Endodermal cell (in vitro differentiated cells): ENCODE measurements around the gene KIAA1210. TPM values are rescaled to one million over a fixed set of nuclear protein-coding genes. Genes with fewer than 3 reads are reported as not detected.

Source experiments
- DNase-seq: peaks from one replicate; pipeline ENCODE4 v3.0.0-alpha.2; 2017
- H3K27ac ChIP-seq: 2 replicates; pipeline ENCODE4 v1.5.1; 2013; ENCODE audit warnings: mild to moderate bottlenecking, low read depth, low read length, moderate library complexity
- H3K27me3 ChIP-seq: 2 replicates; pipeline ENCODE4 v1.6.1; 2013; ENCODE audit warnings: mild to moderate bottlenecking, low read length, moderate library complexity; ENCODE audit not compliant: insufficient read depth, control insufficient read depth, poor library complexity, severe bottlenecking
- H3K36me3 ChIP-seq: 2 replicates; pipeline ENCODE4 v1.7.0; 2013; ENCODE audit warnings: mild to moderate bottlenecking, low read length, moderate library complexity; ENCODE audit not compliant: control insufficient read depth, insufficient read depth
- H3K4me1 ChIP-seq: one replicate; pipeline ENCODE4 v1.7.0; 2013; ENCODE audit warnings: low read length; ENCODE audit not compliant: control insufficient read depth, insufficient read depth
- H3K4me3 ChIP-seq: 2 replicates; pipeline ENCODE4 v1.5.1; 2013; ENCODE audit warnings: mild to moderate bottlenecking, low read length, moderate library complexity
- H3K9ac ChIP-seq: 2 replicates; pipeline ENCODE4 v1.6.1; 2013; ENCODE audit warnings: mild to moderate bottlenecking, low read length, moderate library complexity; ENCODE audit not compliant: poor library complexity, severe bottlenecking; ENCODE audit errors: extremely low read depth
- H3K9me3 ChIP-seq: 2 replicates; pipeline ENCODE4 v1.6.1; 2013; ENCODE audit warnings: mild to moderate bottlenecking, low read length, moderate library complexity; ENCODE audit not compliant: control insufficient read depth
- H3K27ac Mint-ChIP-seq: 2 replicates; pipeline ENCODE4 v1.8.0; 2020; ENCODE audit warnings: mixed read lengths
- H3K27me3 Mint-ChIP-seq: 2 replicates; pipeline ENCODE4 v1.8.0; 2021; ENCODE audit warnings: mild to moderate bottlenecking, mixed read lengths; ENCODE audit not compliant: insufficient read depth
- H3K36me3 Mint-ChIP-seq: 2 replicates; pipeline ENCODE4 v1.8.0; 2020; ENCODE audit warnings: low read depth, mixed read lengths
- H3K4me1 Mint-ChIP-seq: 2 replicates; pipeline ENCODE4 v1.8.0; 2020; ENCODE audit warnings: mixed read lengths
- H3K4me3 Mint-ChIP-seq: 2 replicates; pipeline ENCODE4 v1.8.0; 2020; ENCODE audit warnings: mild to moderate bottlenecking, moderate library complexity, mixed read lengths
- H3K9me3 Mint-ChIP-seq: 2 replicates; pipeline ENCODE4 v1.8.0; 2020; ENCODE audit warnings: mild to moderate bottlenecking, mixed read lengths
- CTCF ChIP-seq: fragments of 200-600 bp; sonication (generic); conservative IDR thresholded peaks from 2 replicates; pipeline ENCODE4 v1.5.0; 2021; ENCODE audit warnings: antibody characterized with exemption, mild to moderate bottlenecking
- WGBS, 2 experiments: methylation state at CpG; one replicate each; pipeline versions ENCODE4 v1.1.5 to v1.1.7; 2013; ENCODE audit warnings: missing lambda C conversion rate in 2 of 2, mixed read lengths in 1 of 2; ENCODE audit not compliant: insufficient coverage in 1 of 2, insufficient read length in 1 of 2; 5-methylcytosine and 5-hydroxymethylcytosine counted together
- long read RNA-seq, 4 experiments: library from polyadenylated mRNA in 2 of 4; library from RNA in 1 of 4; library from capped mRNA in 1 of 4; stranded (forward) in 3 of 4; unstranded in 1 of 4; transcript quantifications; one replicate each; pipeline ENCODE4 v2.0.0, GENCODE V29; 2020 to 2021; ENCODE audit warnings: inconsistent platforms in 1 of 4
- polyA plus RNA-seq, 2 experiments: library from polyadenylated mRNA; stranded (reverse); fragments of 50-300 nt; gene quantifications; one replicate each; pipeline ENCODE4 v1.2.3, GENCODE V29; 2013
- total RNA-seq, 2 donors: library from RNA; stranded (reverse); fragmentation: NEBNext Ultra II Directional in 1 of 2; extraction: Animal tissue kit (Norgen Biotek cat#: 25700) in 1 of 2; gene quantifications; 2 replicates in 1 of 2; 3 replicates in 1 of 2; pipeline ENCODE4 v1.2.1, GENCODE V29; 2021

KIAA1210 gene
- total RNA-seq, result not detected
- not detected for polyA plus RNA-seq (2013, experiment 1 of 2)
- polyA plus RNA-seq (2013, experiment 2 of 2), result not detected
- long read RNA-seq, experiment 1, result 0 reads
- long read RNA-seq, experiment 2, result 0 reads
- long read RNA-seq, experiment 3, result 0 reads
- long read RNA-seq, experiment 4, result 0 reads

GRCh38 chrX:119127650-119128049 lies at the start of gene KIAA1210:
KIAA1210 (minus strand) TSS chrX:119127812; CDS start chrX:119123642, 4,170 bp downstream.
- Histone ChIP-seq H3K36me3 (no peaks in the 10 kb centered on the region), H3K9me3 (no peaks in the 10 kb centered on the region), H3K9ac (no peak within 1 kb of the TSS), H3K4me1 (no peaks in the 10 kb centered on the region), H3K27me3 (no peaks in the 10 kb centered on the region), H3K27ac (no peak within 1 kb of the TSS), H3K4me3 (no peak within 1 kb of the TSS)
- TF ChIP-seq CTCF, result no peak
- H3K27me3 Mint-ChIP-seq, result no peaks in the 10 kb centered on the region
- peaks cover 57% of the 10 kb centered on the region for H3K9me3 Mint-ChIP-seq
- no peak for DNase-seq
- H3K4me1 Mint-ChIP-seq, result no peaks in the 10 kb centered on the region
- H3K27ac Mint-ChIP-seq, result no peak within 1 kb of the TSS
- no peak within 1 kb of the TSS for H3K4me3 Mint-ChIP-seq
- WGBS, 2 experiments, result 70 to 100% methylated on average over 1 to 5 of the region's 5 CpGs
- H3K36me3 Mint-ChIP-seq, result no peaks in the 10 kb centered on the region

- TF ChIP-seq CTCF, result no peak
- Mint-ChIP-seq H3K4me1 (no peaks in the 10 kb centered on the region), H3K36me3 (no peaks in the 10 kb centered on the region), H3K9me3 (peaks cover 39% of the 10 kb centered on the region), H3K27ac (no peak overlapping the region), H3K4me3 (no peak overlapping the region), H3K27me3 (no peaks in the 10 kb centered on the region)
- no peak for DNase-seq
- no peak overlapping the region for H3K4me3 ChIP-seq
- no peaks in the 10 kb centered on the region for H3K4me1 ChIP-seq
- H3K27ac ChIP-seq, result no peak overlapping the region
- no peak overlapping the region for H3K9ac ChIP-seq
- no peaks in the 10 kb centered on the region for H3K36me3 ChIP-seq
- no peaks in the 10 kb centered on the region for H3K9me3 ChIP-seq
- WGBS, 2 experiments, result no CpG with 5 or more reads among the region's 1 CpG
- no peaks in the 10 kb centered on the region for H3K27me3 ChIP-seq
These were observed 49.7 kb upstream of the KIAA1210 start for GRCh38 chrX:119177278-119177677.

GRCh38 chrX:119174900-119175299 lies 47.3 kb upstream of the KIAA1210 start:
- no peak for DNase-seq
- Histone ChIP-seq H3K4me3 (no peak overlapping the region), H3K4me1 (no peaks in the 10 kb centered on the region), H3K27ac (no peak overlapping the region), H3K9ac (no peak overlapping the region), H3K9me3 (no peaks in the 10 kb centered on the region), H3K27me3 (no peaks in the 10 kb centered on the region), H3K36me3 (no peaks in the 10 kb centered on the region)
- Mint-ChIP-seq H3K4me1 (no peaks in the 10 kb centered on the region), H3K4me3 (no peak overlapping the region), H3K27ac (no peak overlapping the region), H3K9me3 (peaks cover 52% of the 10 kb centered on the region), H3K36me3 (no peaks in the 10 kb centered on the region), H3K27me3 (no peaks in the 10 kb centered on the region)
- WGBS, 2 experiments, result 85% methylated on average over 1 of the region's 2 CpGs; no CpG with 5 or more reads in 1 of the 2 experiments
- no peak for TF ChIP-seq CTCF
